BLaER1 treated with 17β-estradiol and CSF1 and Interleukin-3, amounts not matched to agents 10 nM and 100 nM (cell line): ENCODE results near the gene OBSCN.
A peak's percentile ranks its signal among the peaks of the same experiment; 100 is the strongest.

Source experiments
- H3K27ac ChIP-seq, 11 experiments: shearing (Covaris generic); formaldehyde crosslinking; 2 replicates each; pipeline ENCODE4 v1.8.1; 2022
- H3K27me3 ChIP-seq, 11 experiments: shearing (Covaris generic); formaldehyde crosslinking; 2 replicates each; pipeline ENCODE4 v1.8.1; 2022
- H3K36me3 ChIP-seq, 11 experiments: shearing (Covaris generic); formaldehyde crosslinking; 2 replicates each; pipeline ENCODE4 v1.8.1; 2022
- H3K4me1 ChIP-seq, 10 experiments: shearing (Covaris generic); formaldehyde crosslinking; 2 replicates each; pipeline ENCODE4 v1.8.1; 2022
- H3K4me2 ChIP-seq, 11 experiments: shearing (Covaris generic); formaldehyde crosslinking; 2 replicates each; pipeline ENCODE4 v1.8.1; 2022
- H3K4me3 ChIP-seq, 10 experiments: shearing (Covaris generic); formaldehyde crosslinking; 2 replicates each; pipeline ENCODE4 v1.8.1; 2022
- H3K9ac ChIP-seq, 11 experiments: shearing (Covaris generic); formaldehyde crosslinking; 2 replicates each; pipeline ENCODE4 v1.8.1; 2022
- H3K9me3 ChIP-seq, 11 experiments: shearing (Covaris generic); formaldehyde crosslinking; replicated peaks in 1 of 11; 2 replicates each; pipeline ENCODE4 v1.8.1; 2022
- H4K20me1 ChIP-seq, 11 experiments: shearing (Covaris generic); formaldehyde crosslinking; 2 replicates each; pipeline ENCODE4 v1.8.1; 2022
- Cebpa-rat ChIP-seq, 11 experiments: shearing (Covaris generic); IDR thresholded peaks; 2 replicates each; pipeline ENCODE4 v1.8.1; 2022

OBSCN gene

GRCh38 chr1:228275430-228276173, 67.8 kb downstream of the OBSCN start:
- no peak for TF ChIP-seq Cebpa-rat (IDR thresholded peaks at IDR 0.05)
- Histone ChIP-seq H3K36me3 (peaks cover 0 to 53% (median 27%) of the 10 kb centered on the region in 11 experiments; a peak in 18 of 22 replicates), H3K4me1 (peaks cover 5 to 27% (median 22%) of the 10 kb centered on the region in 10 experiments; a peak in 19 of 20 replicates), H3K4me2 (peak overlapping the region; percentile 76 to 99 (median 96)), H3K9ac (peak overlapping the region; percentile 73 to 88 (median 81)), H3K9me3 (no peaks in the 10 kb centered on the region), H3K4me3 (peak overlapping the region; percentile 58 to 83 (median 68)), H4K20me1 (peaks cover 0 to 44% (median 12%) of the 10 kb centered on the region in 11 experiments; a peak in 7 of 22 replicates), H3K27me3 (no peaks in the 10 kb centered on the region), H3K27ac (peak overlapping the region in 10 of 11 experiments; percentile 39 to 84 (median 72); a peak in 20 of 22 replicates)

DNA sequence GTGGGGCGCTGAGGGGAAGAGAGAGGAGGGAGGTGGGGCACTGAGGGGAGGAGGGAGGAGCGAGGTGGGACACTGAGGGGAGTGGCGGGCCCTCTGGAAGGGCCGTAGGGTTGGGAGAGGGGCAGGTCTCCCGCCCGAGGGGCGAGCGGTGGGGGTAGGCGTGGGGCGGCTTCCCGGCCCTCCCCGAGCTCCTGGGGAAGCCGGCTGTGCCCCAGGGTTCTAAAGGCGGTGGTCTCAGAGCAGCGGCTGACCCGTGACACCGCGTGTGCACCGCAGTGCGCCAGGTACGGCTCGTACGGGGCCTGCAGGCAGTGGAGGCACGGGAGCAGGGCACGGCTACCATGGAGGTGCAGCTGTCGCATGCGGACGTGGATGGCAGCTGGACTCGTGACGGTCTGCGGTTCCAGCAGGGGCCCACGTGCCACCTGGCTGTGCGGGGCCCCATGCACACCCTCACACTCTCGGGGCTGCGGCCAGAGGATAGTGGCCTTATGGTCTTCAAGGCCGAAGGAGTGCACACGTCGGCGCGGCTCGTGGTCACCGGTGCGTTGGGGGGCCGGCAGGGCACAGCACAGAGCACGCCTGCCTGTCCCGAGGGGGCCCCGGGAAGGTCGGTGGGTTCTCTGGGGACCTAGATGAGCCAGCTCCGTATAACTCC, 68.5 kb downstream of the OBSCN start:
- Histone ChIP-seq H3K4me3 (peak overlapping the region; percentile 58 to 83 (median 68)), H3K9me3 (no peaks in the 10 kb centered on the region), H3K27ac (peak overlapping the region in 10 of 11 experiments; percentile 29 to 68 (median 51); a peak in 17 of 22 replicates), H3K36me3 (peaks cover 0 to 60% (median 29%) of the 10 kb centered on the region in 11 experiments; a peak in 18 of 22 replicates), H3K4me2 (peak overlapping the region; percentile 76 to 99 (median 96)), H3K9ac (peak overlapping the region; percentile 60 to 86 (median 76); a peak in 20 of 22 replicates), H3K4me1 (peaks cover 5 to 27% (median 22%) of the 10 kb centered on the region in 10 experiments; a peak in 19 of 20 replicates), H4K20me1 (peaks cover 0 to 51% (median 12%) of the 10 kb centered on the region in 11 experiments; a peak in 7 of 22 replicates), H3K27me3 (no peaks in the 10 kb centered on the region)
- no peak for TF ChIP-seq Cebpa-rat (IDR thresholded peaks at IDR 0.05)

GRCh38 chr1:228276901-228277490, 69.2 kb downstream of the OBSCN start:
- Histone ChIP-seq H3K9me3 (no peaks in the 10 kb centered on the region), H3K4me2 (peak overlapping the region; percentile 76 to 99 (median 96)), H3K9ac (peak overlapping the region in 7 of 11 experiments; percentile 66 to 86 (median 76); a peak in 10 of 22 replicates), H3K36me3 (peaks cover 1 to 64% (median 36%) of the 10 kb centered on the region in 11 experiments; a peak in 18 of 22 replicates), H4K20me1 (peaks cover 0 to 52% (median 12%) of the 10 kb centered on the region in 11 experiments; a peak in 7 of 22 replicates), H3K27ac (peak overlapping the region in 2 of 11 experiments; percentile 41 to 60; a peak in 2 of 22 replicates), H3K4me3 (peak overlapping the region in 7 of 10 experiments; percentile 58 to 83 (median 68); a peak in 8 of 20 replicates), H3K27me3 (no peaks in the 10 kb centered on the region), H3K4me1 (peaks cover 5 to 27% (median 22%) of the 10 kb centered on the region in 10 experiments; a peak in 19 of 20 replicates)
- TF ChIP-seq Cebpa-rat (IDR thresholded peaks at IDR 0.05): no peak

- no peaks in the 10 kb centered on the region for H3K27me3 ChIP-seq
- no peak overlapping the region for H3K9ac ChIP-seq
- no peak overlapping the region for H3K27ac ChIP-seq
- H3K9me3 ChIP-seq: no peaks in the 10 kb centered on the region
- no peak for TF ChIP-seq Cebpa-rat (IDR thresholded peaks at IDR 0.05)
- no peak overlapping the region for H3K4me2 ChIP-seq
- H4K20me1 ChIP-seq: peaks cover 0 to 48% (median 11%) of the 10 kb centered on the region in 11 experiments; a peak in 7 of 22 replicates
- peaks cover 5 to 27% (median 22%) of the 10 kb centered on the region in 10 experiments; a peak in 19 of 20 replicates for H3K4me1 ChIP-seq
- no peak overlapping the region for H3K4me3 ChIP-seq
- peaks cover 9 to 66% (median 43%) of the 10 kb centered on the region in 11 experiments; a peak in 19 of 22 replicates for H3K36me3 ChIP-seq
Measured at GRCh38 chr1:228277491-228278431, 69.9 kb downstream of the OBSCN start.

DNA sequence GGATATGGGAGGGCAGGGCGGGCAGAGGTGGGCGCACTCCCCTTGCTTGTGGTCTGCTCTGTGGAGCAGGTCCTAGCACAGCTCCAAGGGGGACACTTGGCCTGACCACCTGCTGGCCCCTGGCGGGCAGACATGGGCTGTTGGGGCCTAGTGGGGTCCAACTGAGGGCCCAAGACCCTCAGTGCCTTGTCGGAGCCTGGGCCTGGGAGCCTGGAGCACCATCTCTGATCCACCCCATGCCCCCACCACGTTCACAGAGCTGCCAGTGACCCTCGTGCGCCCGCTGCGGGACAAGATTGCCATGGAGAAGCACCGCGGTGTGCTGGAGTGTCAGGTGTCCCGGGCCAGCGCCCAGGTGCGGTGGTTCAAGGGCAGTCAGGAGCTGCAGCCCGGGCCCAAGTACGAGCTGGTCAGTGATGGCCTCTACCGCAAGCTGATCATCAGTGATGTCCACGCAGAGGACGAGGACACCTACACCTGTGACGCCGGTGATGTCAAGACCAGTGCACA, 70.6 kb downstream of the OBSCN start:
- H3K4me3 ChIP-seq: no peak overlapping the region
- H3K36me3 ChIP-seq: peaks cover 16 to 67% (median 50%) of the 10 kb centered on the region in 11 experiments
- TF ChIP-seq Cebpa-rat (IDR thresholded peaks at IDR 0.05): no peak

DNA sequence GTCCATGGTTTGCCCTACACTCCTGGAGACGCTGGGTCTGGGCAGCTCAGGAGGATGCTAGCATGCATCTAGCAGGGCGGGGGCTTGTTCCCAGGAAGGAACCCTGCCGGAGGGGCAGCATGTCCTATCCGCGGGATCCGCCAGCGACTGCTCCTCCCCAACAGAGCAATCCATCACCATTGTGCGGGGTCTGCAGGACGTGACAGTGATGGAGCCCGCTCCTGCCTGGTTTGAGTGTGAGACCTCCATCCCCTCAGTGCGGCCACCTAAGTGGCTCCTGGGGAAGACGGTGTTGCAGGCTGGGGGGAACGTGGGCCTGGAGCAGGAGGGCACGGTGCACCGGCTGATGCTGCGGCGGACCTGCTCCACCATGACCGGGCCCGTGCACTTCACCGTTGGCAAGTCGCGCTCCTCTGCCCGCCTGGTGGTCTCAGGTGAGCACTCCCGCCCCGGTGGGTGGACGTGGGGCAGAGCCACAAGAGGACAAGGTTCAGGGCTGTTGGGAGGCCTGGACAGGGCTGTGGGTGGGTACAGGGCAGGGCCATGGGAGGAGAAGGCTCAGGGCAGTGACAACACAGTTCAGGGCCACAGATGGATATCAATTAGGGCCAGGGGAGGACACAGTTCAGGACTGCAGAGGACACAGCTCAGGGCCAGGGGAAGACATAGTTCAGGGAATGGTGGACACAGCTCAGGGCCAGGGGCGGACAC, 71.3 kb downstream of the OBSCN start:
- no peaks in the 10 kb centered on the region for H3K27me3 ChIP-seq
- H3K9ac ChIP-seq: no peak overlapping the region
- H4K20me1 ChIP-seq: peaks cover 0 to 39% (median 7%) of the 10 kb centered on the region in 11 experiments; a peak in 8 of 22 replicates
- H3K27ac ChIP-seq: no peak overlapping the region
- no peak for TF ChIP-seq Cebpa-rat (IDR thresholded peaks at IDR 0.05)
- H3K9me3 ChIP-seq: no peaks in the 10 kb centered on the region
- H3K4me3 ChIP-seq: no peak overlapping the region
- peaks cover 20 to 67% (median 54%) of the 10 kb centered on the region in 11 experiments for H3K36me3 ChIP-seq
- no peak overlapping the region for H3K4me2 ChIP-seq
- peaks cover 5 to 26% (median 22%) of the 10 kb centered on the region in 10 experiments; a peak in 19 of 20 replicates for H3K4me1 ChIP-seq

More for the DNA sequence above, 70.6 kb downstream of the OBSCN start:
- Histone ChIP-seq H3K4me1 (peaks cover 5 to 27% (median 22%) of the 10 kb centered on the region in 10 experiments; a peak in 19 of 20 replicates), H4K20me1 (peaks cover 0 to 46% (median 11%) of the 10 kb centered on the region in 11 experiments; a peak in 8 of 22 replicates), H3K4me2 (no peak overlapping the region), H3K27me3 (no peaks in the 10 kb centered on the region), H3K9ac (no peak overlapping the region), H3K9me3 (no peaks in the 10 kb centered on the region), H3K27ac (no peak overlapping the region)

GRCh38 chr1:228279722-228280105, 71.9 kb downstream of the OBSCN start:
- Histone ChIP-seq H3K4me1 (peaks cover 5 to 23% (median 19%) of the 10 kb centered on the region in 10 experiments; a peak in 19 of 20 replicates), H4K20me1 (peaks cover 0 to 33% (median 4%) of the 10 kb centered on the region in 11 experiments; a peak in 8 of 22 replicates), H3K36me3 (peaks cover 20 to 67% (median 56%) of the 10 kb centered on the region in 11 experiments), H3K4me3 (no peak overlapping the region), H3K4me2 (no peak overlapping the region), H3K9ac (no peak overlapping the region), H3K27me3 (no peaks in the 10 kb centered on the region), H3K9me3 (no peaks in the 10 kb centered on the region), H3K27ac (no peak overlapping the region)
- no peak for TF ChIP-seq Cebpa-rat (IDR thresholded peaks at IDR 0.05)
